Measurements from ENCODE around the gene PSMG3.

DNA sequence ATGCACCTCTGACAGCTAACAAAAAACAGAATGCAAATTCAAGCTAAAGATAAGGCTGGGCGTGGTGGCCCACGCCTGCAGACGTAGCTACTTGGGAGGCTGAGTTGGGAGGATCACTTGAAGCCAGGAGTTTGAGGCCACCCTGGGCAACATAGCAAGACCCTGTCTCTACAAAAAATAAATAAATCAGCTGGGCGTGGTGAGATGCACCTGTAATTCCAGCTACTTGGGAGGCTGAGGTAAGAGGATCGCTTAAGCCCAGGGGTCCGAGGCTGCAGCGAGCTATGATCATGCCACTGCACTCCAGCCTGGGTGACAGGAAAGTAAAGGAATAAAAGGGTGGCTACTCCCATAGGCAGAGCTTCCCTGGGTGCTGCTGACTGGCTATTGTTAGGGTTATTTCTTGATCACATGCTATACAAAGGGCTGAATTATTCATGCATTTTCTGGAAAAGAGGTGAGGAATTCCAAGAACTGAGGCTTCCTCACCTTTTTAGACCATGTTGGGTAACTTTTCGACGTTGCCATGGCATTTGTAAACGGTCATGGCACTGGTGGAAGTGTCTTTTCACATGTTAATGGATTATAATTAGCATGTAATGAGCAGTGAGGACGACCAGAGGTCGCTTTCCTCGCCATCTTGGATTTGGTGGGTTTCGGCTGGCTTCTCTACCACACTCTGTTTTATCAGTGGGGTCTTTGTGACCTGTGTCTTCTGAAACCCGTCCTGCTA is 6.9 kb upstream of the PSMG3 start:
- TF ChIP-seq, protein P1, sequence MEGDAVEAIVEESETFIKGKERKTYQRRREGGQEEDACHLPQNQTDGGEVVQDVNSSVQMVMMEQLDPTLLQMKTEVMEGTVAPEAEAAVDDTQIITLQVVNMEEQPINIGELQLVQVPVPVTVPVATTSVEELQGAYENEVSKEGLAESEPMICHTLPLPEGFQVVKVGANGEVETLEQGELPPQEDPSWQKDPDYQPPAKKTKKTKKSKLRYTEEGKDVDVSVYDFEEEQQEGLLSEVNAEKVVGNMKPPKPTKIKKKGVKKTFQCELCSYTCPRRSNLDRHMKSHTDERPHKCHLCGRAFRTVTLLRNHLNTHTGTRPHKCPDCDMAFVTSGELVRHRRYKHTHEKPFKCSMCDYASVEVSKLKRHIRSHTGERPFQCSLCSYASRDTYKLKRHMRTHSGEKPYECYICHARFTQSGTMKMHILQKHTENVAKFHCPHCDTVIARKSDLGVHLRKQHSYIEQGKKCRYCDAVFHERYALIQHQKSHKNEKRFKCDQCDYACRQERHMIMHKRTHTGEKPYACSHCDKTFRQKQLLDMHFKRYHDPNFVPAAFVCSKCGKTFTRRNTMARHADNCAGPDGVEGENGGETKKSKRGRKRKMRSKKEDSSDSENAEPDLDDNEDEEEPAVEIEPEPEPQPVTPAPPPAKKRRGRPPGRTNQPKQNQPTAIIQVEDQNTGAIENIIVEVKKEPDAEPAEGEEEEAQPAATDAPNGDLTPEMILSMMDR (IDR thresholded peaks at IDR 0.05): no peak
- TF ChIP-seq POLR2A (IDR thresholded peaks at IDR 0.05): no peak

Measured in prostate gland (tissue), 2 donors.